NK-92 (cell line): ENCODE measurements around the gene MYOZ1.
"Not testable (repeated sequence)": the region's sequence is repeated elsewhere in the genome, so short reads cannot be mapped to it uniquely, and the experiment has no call there.

Experiments used
- DNase-seq: peaks from one replicate; lab custom pipeline; 2025; ENCODE audit not compliant: unreplicated experiment; lab: John Stamatoyannopoulos, UW

Gene MYOZ1, protein sequence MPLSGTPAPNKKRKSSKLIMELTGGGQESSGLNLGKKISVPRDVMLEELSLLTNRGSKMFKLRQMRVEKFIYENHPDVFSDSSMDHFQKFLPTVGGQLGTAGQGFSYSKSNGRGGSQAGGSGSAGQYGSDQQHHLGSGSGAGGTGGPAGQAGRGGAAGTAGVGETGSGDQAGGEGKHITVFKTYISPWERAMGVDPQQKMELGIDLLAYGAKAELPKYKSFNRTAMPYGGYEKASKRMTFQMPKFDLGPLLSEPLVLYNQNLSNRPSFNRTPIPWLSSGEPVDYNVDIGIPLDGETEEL

DNA sequence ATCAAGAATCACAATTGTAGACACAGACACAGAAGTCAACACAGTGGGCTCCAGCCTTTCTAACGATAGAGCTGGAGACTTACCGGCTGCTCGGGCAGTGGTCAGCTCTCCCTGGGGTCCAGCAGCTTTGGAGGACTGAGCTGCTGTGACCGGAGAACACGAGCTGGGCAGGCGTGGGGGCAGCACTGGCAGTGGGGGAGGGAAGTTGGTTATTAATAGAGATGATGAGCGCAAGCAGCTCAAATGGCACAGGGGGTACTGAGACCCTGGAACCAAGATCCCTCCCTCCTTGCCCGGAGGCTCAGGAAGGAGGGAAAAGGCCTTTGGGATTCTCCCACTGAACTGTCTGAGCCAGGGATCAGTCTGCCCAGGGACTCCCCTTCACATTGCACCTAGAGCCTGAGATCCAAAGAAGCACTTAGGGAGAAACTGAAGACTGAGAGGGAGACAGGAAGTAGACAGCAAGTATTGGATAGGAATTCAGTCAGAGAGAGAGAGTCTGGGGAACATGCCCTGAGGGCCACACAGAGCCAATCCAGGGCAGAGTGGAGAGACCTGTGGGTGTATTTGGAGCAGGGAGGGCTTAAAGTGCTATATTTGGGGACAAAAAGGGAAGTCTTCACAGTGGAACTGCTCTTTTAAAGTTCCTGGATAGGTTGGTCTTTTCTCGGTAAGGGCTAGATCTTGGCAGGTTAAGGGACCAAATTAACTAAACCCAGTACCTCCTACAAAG lies at the start of gene MYOZ1:
MYOZ1 (minus strand) TSS at position 147 of the 733 bp plus-strand sequence. CDS start 1,457 bp downstream, outside the sequence.
- no peak for DNase-seq

DNA sequence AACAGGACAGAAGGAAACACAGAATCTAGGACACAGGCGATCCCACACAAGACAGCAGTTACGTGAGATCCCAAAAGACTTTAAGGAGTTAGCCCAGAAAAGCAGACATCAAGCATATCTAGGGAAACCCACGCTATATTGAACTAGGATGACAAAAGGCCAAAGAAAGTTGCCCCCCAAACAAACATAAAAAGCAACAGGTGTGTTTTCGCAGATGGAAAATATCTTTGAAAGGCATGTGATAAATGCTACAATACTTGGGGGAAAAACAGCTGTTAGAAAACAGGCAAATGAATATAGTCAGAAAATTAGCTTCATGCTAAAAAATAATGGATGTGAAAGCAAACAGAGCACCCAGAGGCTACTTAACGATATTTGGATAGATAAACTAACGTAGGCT lies 49.5 kb upstream of the MYOZ1 start:
- DNase-seq = not testable (repeated sequence)

DNA sequence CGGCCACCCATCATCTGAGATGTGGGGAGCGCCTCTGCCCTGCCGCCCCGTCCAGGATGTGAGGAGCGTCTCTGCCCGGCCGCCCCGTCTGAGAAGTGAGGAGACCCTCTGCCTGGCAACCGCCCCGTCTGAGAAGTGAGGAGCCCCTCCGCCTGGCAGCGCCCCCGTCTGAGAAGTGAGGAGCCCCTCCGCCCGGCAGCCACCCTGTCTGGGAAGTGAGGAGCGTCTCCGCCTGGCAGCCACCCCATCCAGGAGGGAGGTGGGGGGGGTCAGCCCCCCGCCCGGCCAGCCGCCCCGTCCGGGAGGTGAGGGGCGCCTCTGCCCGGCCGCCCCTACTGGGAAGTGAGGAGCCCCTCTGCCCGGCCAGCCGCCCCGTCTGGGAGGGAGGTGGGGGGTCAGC lies 48.3 kb upstream of the MYOZ1 start:
- DNase-seq = not testable (repeated sequence)

DNA sequence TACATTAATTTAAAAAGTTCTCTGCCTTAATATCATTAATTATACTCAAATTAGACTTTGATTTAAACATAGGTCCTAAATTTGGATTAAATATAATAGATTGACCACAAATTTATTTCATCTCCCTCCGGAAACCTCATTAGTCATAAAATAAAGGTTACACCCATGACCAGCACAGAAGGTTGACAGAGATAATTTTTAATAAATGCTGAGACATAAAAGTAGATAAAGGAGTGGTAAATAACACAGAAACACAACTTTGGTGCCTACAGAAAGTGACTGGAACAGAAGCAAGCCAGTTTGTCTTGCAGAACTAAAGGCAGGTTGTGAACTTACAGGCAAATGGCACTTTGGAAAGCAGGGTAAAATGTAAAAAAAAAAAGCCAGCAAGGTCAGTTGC lies 46.4 kb upstream of the MYOZ1 start:
- DNase-seq = not testable (repeated sequence)

DNA sequence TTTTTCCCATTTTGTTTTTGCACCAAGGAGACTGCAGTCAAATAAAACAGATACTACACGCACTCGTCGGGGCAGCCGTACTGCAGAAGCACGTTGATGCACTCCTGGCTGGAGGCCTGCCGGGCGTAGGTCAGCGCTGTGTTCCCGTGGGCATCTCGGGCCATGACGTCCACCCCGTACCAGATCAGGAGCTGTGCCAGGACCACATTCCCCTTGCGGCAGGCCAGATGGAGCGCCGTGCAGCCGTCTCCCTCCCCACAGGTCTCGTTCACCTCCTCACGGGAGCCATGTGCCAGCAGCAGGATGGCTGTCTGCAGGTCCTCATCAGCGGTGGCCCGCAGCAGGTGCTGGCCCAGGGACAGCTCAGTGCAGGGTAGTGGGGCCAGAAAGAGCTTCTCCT lies 33.3 kb upstream of the MYOZ1 start:
- DNase-seq = not testable (repeated sequence)

DNA sequence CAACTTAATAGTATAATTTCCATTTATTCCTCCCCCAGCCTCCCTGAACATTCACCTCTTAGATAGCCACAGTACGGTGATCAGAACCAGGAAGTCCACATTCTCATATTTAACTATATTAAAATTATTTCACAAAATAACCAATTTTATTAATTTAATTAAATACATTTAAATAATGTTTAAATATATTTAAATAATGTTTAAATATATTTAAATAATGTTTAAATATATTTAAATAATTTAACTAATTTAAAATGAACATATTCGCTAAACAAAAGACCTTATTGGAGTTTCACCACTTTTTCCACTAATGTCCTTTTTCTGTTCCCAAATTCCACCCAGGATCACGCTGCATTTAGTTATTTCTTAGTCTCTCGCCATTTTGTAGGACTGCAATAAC lies 27.1 kb upstream of the MYOZ1 start:
- not testable (repeated sequence) for DNase-seq

DNA sequence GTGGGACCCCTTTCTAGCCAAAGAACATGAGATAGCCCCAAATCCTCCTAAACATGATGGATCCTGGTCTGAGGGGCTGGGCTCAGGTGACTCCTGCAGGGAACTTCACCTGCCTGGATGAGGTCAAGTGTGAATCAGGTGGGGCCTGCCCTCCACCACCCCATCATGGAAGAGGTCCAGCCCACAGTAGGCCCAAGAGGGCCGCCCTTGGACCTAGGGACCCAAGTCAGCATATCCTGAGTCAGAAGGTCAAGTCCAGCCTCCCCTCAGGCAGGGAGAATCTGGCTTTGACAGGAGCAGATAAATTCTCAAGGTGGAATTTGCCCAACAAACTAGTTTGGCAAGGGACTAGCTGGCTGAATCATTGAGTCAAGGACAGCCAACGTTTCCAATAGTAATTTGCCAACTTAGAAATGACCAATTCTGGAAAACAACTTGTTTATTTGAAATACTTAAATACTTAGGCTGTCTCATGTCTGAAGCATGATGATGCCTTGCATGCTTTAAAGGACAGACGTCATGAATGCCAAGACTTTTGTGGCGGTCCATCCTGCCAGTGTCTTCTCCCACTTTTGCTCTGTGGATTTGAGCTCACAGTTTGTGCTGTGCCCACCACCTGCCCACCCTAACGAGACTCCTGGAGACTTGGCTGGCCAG lies 25.0 kb upstream of the MYOZ1 start:
- DNase-seq = not testable (repeated sequence)

DNA sequence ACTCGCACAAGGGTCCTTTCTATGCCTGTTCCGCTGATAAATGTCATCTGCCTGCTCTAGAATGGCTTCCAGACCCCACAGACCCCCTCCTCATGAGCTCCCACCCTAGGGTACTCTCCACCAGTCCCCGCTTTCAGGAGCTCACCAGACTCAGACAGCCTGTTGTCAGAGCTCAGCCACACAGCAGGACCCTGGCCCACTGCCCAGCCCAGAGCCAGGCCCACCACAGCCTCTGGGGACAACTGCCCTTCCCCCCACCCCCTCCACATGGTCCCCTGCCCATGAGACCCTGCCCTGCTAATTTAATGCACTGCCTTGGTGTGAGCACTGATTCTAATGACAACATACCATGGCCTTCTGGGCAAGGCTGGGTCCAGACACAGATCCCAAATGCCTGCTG lies 24.3 kb upstream of the MYOZ1 start:
- DNase-seq = not testable (repeated sequence)

DNA sequence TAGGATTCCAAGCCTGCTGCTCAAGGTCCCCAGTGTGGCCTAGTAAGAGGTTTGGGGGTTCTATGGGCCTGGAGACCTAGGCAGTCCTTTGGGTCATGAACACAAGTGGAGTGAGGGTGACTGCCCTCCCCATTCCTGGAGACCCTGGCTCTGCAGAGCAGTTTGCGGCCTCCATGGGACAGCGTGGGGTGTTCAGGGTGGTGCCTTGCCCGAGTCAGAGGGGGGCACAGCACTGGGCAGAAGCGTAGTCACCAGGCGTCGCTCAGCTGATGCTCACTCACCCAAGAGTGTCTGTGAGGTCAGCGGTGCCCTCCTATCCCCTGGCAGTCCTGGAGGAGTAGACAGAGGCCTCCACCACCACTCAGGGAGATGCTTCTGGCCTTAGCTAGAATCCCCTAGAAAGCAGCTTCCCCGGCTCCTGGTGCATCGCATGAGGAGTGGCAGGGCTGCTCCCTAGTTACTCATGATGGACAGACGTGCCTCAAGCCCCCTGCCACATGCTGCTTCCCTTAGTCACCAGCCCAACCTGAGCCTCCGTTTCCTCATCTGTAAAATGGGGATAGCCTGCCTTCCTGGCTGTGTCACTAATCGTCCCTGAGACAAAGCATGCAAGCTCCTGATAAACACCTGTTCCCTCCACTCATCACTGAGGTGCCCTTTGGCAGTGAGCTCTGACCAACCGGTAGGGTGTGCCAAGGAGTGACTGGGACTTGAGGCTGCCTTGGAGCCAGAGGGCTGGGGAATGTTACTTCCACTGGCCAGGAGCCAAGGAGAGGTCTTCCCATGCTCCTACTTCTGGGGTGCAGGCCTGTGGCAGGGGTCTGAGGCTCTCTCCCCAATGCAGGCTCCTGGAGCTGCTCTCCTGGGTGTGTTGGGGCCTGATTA lies 23.1 kb upstream of the MYOZ1 start:
- not testable (repeated sequence) for DNase-seq

DNA sequence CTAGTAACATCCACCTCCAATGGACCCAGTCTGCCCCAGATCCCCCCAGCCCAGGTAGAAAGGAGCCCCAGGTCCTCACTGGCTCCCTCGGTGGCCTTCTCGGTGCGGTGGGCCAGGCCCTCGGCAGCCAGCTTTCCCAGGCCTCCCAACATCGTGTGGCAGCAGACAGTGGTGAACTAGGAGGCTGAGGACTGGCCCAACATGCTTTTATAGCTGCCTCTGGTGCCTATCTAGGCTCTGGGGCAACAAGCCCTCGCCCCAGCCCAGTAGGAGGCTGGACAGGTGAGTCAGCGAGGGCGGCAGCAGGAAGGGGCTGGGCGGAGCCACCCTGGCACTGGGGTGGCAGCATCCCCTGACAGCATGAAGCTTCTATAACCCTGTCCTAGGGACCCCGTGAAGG lies 22.3 kb upstream of the MYOZ1 start:
- DNase-seq = not testable (repeated sequence)

DNA sequence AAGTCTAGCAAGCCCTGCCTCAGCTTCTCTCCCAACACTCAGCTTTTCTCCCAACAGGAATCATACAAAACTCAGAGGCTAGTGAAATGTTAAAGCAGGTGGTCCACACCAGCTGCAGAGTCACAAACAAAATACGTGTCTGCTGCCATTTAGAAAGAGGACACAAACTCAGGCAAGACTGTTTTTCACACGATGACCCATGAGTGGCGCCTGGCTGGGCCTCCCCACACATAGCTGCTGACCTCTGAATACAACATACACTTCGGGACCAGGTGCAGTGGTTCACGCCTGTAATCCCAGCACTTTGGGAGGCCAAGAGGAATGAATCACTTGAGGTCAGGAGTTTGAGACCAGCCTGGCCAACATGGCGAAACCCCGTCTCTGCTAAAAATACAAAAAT lies 21.4 kb upstream of the MYOZ1 start:
- not testable (repeated sequence) for DNase-seq

DNA sequence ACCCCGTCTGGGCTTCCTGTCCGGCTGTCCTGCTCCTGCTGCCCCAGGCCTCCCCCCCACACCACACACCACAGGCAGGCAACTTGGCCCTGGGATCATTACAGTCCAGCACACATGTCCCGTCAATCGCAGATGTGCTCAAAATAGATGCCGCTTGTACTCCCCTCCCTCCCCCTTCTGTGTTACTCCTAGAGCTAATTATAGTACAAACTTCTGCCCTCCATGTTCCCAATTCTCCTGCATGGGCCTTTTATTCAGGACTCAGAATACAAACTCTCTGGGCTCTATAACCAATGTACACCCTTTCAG lies 14.7 kb upstream of the MYOZ1 start, which contains the start of gene SYNPO2L:
SYNPO2L (minus strand) TSS at position 40 of the 309 bp plus-strand sequence. CDS start 107 bp downstream, outside the sequence.
- no peak for DNase-seq

DNA sequence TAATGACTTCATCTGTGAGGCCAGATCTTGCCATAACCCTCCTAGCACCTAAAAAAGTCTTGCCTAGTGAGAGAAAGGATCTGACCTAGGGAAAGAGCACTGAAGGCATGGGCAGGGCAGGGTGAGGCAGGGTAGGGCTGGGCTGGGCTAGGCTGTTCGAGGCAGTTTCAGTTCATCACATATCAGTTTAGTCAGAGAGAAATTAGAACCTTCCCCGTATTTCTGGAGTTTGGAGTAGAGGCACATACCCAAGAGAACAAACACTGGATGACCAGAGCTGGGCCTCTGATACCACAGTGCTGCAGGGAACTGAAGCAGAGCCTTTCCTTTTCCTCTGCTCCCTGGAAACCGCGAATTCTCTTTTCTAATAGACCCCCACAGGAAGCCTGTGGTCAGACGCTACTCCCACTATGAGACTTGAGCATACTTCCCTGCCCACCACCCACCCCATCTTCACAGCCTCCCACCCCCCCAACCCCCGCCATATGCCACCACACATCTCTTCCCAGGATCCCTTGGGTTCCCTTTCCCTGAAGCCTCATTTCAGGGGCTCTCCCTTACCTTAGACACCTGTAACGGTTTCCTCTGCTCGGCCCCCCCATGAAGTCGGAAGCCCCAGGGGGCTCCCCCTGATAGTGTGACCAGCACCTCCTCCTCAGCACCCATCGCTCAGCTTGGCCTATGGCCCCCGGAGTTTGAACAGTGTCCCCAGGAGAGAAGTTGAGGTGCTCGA lies 14.1 kb upstream of the MYOZ1 start:
- no peak for DNase-seq

DNA sequence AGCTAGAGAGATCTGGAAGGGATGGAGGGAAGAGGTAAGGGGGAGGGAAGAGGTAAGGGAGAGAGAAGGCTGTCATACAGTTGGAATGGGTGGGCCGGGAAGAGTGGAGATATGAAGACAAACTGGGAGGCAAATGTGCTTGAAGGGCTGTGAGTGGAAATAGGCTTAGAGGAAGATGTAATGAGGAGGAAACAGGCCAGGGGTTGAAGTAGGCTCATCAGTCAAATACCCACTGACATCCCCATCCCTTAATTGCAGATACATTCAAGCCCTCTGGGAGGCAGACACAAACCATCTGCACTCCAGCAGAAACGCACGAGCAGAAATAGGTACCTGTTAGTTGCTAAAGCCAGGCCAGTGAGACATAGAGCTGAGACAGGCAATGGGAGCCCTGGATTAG lies 12.4 kb upstream of the MYOZ1 start:
- no peak for DNase-seq

DNA sequence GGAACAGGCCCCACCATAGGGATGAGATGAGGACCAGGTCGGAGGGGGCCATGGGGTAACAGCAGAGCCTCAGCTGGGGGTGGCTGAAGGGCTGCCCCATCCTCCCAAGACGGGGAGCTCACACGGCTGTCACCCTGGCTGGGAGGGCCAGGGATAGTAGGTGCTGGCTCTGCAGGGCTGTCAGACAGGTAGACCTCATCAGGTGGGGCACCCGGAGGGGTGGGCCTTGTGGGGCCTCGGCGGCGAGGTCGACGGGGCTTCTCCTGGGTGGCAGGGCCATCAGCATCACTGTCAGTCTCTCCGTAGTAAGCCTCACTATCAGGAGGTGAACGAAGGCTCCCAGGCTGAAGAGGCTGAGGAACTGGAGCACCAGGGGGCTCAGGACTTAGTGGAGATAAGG lies 11.9 kb upstream of the MYOZ1 start:
- DNase-seq = no peak

DNA sequence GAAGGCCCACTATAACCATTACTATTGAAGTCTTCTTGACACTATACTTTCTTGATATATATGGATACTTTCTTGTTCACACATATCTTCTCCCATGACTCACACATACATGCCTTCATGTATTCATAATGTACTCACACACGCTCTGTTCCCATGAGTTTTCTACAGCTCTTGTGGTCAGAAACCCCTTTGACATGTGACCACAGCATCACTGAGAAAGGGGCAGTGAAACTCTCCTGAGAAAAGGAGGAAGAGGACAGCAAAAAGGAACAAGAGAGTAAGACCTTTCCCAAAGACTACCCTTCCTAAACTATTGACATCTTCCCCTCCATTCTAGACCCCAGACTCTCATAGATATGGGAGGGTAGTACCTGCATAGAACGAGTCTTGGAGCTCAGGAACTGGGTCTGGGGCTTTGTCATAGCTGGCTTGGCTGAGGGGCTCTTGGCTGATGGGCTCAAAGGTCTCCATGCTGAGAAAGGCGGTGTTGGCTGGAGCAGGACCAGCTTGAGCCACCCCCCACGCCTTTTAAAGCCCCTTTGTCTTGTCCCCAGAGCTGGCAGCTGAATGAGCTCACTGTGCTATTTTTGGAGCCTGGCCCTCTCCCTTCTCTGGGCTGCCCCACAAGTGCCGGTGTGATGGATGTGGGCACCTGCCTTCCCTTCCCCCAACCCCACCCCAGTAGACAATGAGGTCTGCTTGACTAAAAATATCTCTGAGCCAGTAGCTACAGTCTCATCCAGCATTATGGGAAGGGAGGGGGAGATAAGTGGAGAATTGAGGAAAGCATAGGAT lies 9.5 kb upstream of the MYOZ1 start:
- DNase-seq = no peak

DNA sequence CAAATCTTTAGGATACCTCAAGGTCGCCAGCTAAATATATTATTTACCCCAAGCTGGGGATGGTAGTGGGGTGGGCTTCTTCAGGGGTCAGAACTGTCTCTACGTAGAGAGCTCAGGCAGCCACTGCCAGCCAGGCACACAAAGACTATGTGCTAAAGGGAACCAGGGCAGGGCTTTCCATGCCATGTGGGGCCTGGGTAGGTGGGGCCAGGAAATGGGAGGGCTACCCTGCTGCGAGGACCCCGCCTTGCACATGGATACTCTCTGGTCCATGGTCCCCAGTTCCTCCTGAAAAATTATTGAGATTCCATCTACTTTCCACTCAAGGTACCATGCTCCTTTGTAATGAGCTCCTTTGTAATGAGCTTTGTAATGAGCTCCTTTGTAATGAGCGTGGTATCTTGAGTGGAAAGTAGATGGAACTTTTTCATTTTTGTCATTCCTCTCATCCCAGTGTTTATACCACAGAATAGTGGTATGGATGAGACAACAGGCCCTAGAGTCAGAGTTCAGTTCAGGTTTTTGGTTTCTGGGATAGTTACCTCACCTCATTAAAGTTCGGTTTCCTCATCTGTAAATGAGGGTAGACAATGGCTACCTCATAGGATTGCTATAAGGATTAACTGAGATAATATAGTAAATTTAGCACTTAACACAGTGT lies 8.7 kb upstream of the MYOZ1 start:
- DNase-seq = no peak

DNA sequence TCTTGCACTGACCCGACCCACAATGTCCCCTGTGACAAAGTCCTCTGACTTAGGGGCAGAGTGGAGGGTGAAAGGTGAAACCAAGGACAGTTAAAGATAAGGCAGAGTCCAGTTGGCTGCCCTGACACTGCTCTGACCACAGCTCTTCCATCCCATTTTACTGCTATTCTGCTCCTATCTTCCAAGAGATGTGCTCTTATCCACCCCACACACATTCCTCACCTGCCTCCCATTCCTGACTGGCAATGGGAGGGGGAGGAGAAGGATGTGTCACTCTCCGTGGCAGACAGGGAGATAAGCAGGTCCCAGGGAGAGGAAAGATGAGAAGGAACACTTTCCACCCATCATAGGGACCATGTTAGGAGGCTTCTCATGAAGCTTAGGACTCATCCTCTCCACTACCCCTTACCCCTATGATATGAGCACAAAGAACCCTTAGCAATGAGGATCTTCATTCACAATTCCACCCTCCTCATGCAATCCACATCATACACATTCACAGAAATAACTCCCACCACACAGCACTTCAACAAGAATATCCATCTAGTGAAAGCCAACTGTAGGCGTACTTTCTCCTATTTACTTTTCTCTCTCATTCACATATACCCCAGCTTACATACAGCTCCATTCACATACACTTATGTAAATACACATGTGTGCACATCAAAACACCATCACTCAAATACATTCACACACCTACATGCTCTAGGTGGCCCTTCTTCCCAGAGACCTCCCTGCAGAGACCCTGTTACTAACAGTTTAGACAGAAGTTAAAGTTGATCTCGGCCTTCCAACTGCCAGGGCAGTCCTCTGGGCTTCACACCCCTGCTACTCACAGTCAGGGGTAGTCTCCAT lies 7.9 kb upstream of the MYOZ1 start:
- DNase-seq = no peak
